ENCODE results near the gene EYS.
"Not testable (repeated sequence)": the region's sequence is repeated elsewhere in the genome, so short reads cannot be mapped to it uniquely, and the experiment has no call there.

The EYS gene

DNA sequence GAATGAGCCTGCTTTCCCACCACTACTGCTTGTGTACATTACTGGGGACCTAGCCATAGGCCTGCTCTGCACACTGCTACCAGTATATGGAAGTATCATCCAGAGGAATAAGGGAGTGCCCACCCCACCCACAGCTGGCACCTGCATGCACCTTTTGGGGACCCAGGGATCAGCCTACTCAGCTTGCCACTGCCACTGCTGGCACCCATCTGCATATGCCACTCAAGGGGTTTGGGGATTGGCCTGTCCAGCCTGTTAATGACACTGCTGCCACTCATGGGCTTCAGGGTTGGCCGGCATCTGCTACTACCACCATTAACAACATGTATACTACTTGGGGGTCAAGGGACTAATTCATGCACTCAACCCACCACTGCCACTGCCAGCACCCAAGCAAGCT lies 1239.4 kb downstream of the EYS start:
- H3K79me2 ChIP-seq (ENCODE audit: insufficient read depth, low read length) = no peaks in the 10 kb centered on the region
- TF ChIP-seq, protein P1, sequence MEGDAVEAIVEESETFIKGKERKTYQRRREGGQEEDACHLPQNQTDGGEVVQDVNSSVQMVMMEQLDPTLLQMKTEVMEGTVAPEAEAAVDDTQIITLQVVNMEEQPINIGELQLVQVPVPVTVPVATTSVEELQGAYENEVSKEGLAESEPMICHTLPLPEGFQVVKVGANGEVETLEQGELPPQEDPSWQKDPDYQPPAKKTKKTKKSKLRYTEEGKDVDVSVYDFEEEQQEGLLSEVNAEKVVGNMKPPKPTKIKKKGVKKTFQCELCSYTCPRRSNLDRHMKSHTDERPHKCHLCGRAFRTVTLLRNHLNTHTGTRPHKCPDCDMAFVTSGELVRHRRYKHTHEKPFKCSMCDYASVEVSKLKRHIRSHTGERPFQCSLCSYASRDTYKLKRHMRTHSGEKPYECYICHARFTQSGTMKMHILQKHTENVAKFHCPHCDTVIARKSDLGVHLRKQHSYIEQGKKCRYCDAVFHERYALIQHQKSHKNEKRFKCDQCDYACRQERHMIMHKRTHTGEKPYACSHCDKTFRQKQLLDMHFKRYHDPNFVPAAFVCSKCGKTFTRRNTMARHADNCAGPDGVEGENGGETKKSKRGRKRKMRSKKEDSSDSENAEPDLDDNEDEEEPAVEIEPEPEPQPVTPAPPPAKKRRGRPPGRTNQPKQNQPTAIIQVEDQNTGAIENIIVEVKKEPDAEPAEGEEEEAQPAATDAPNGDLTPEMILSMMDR (conservative IDR thresholded peaks at IDR 0.05; ENCODE audit: low read length) = no peak
- no peak for TF ChIP-seq EZH2phosphoT487 (IDR thresholded peaks at IDR 0.05; ENCODE audit: borderline replicate concordance)
- no peaks in the 10 kb centered on the region for H3K4me1 ChIP-seq (ENCODE audit: insufficient read depth, low read length, poor library complexity, severe bottlenecking)
- no peak overlapping the region for H3K9ac ChIP-seq (ENCODE audit: low read depth, low read length, poor library complexity, severe bottlenecking)
- no peak overlapping the region for H2AFZ ChIP-seq (ENCODE audit: low read length)
- no peaks in the 10 kb centered on the region for H3K27me3 ChIP-seq (ENCODE audit: insufficient read depth, low read length, poor library complexity, severe bottlenecking)
- no peak overlapping the region for H3K4me2 ChIP-seq (ENCODE audit: low read depth, low read length, poor library complexity, severe bottlenecking)
- no peaks in the 10 kb centered on the region for H3K9me3 ChIP-seq (ENCODE audit: insufficient read depth, low read depth, low read length)
- no peaks in the 10 kb centered on the region for H3K36me3 ChIP-seq (ENCODE audit: insufficient read depth, low read length)
- H3K9me2 ChIP-seq (replicated peaks; ENCODE audit: low read depth, low read length) = no peaks in the 10 kb centered on the region
- H4K20me1 ChIP-seq (ENCODE audit: insufficient read depth, low read length, poor library complexity, severe bottlenecking) = no peaks in the 10 kb centered on the region
- no peak overlapping the region for H3K4me3 ChIP-seq (ENCODE audit: low read length, poor library complexity, severe bottlenecking)
- H3F3A ChIP-seq (ENCODE audit: low read depth) = no peaks in the 10 kb centered on the region

DNA sequence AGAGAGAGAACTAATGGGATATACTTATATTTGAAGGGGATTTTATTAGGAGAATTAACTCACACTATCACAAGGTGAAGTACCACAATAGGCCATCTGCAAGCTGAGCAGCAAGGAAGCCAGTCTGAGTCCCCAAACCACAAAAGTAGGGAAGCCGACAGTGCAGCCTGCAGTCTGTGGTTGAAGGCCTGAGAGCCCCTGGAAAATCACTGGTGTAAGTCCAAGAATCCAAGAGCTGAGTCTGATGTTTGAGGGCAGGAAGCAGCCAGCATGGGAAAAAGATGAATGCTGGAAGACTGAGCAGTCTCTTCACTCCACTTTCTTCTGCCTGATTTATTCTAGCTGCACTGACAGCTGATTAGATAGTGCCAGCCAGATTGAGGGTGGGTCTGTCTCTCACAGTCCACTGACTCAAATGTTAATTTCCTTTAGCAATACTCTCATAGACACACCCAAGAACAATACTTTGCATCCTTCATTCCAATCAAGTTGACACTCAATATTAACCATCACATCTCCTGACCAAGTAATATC lies 1247.5 kb downstream of the EYS start:
- no peak overlapping the region for H2AFZ ChIP-seq (ENCODE audit: low read length)
- no peaks in the 10 kb centered on the region for H3K9me2 ChIP-seq (replicated peaks; ENCODE audit: low read depth, low read length)
- no peak overlapping the region for H3K4me2 ChIP-seq (ENCODE audit: low read depth, low read length, poor library complexity, severe bottlenecking)
- H4K20me1 ChIP-seq (ENCODE audit: insufficient read depth, low read length, poor library complexity, severe bottlenecking) = no peaks in the 10 kb centered on the region
- no peaks in the 10 kb centered on the region for H3K4me1 ChIP-seq (ENCODE audit: insufficient read depth, low read length, poor library complexity, severe bottlenecking)
- no peak overlapping the region for H3K4me3 ChIP-seq (ENCODE audit: low read length, poor library complexity, severe bottlenecking)
- no peak for TF ChIP-seq EZH2phosphoT487 (IDR thresholded peaks at IDR 0.05; ENCODE audit: borderline replicate concordance)
- TF ChIP-seq, protein P1 (conservative IDR thresholded peaks at IDR 0.05; ENCODE audit: low read length) = no peak
- no peak overlapping the region for H3K9ac ChIP-seq (ENCODE audit: low read depth, low read length, poor library complexity, severe bottlenecking)
- H3K27me3 ChIP-seq (ENCODE audit: insufficient read depth, low read length, poor library complexity, severe bottlenecking) = no peaks in the 10 kb centered on the region
- H3F3A ChIP-seq (ENCODE audit: low read depth) = no peaks in the 10 kb centered on the region
- no peaks in the 10 kb centered on the region for H3K79me2 ChIP-seq (ENCODE audit: insufficient read depth, low read length)
- no peaks in the 10 kb centered on the region for H3K9me3 ChIP-seq (ENCODE audit: insufficient read depth, low read depth, low read length)
- H3K36me3 ChIP-seq (ENCODE audit: insufficient read depth, low read length) = no peaks in the 10 kb centered on the region

DNA sequence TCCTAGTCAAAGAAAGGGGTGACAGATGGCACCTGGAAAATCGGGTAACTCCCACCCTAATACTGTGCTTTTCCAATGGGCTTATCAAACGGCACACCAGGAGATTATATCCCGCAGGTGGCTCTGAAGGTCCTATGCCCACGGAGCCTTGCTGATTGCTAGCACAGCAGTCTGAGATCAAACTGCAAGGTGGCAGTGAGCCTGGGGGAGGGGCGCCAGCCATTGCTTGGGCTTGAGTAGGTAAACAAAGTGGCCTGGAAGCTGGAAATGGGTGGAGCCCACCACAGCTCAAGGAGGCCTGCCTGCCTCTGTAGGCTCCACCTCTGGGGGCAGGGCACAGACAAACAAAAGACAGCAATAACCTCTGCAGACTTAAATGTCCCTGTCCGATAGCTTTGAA lies 1258.9 kb downstream of the EYS start:
- H3K9me3 ChIP-seq (ENCODE audit: insufficient read depth, low read depth, low read length); H3K36me3 ChIP-seq (ENCODE audit: insufficient read depth, low read length); H3F3A ChIP-seq (ENCODE audit: low read depth); H2AFZ ChIP-seq (ENCODE audit: low read length); H3K27me3 ChIP-seq (ENCODE audit: insufficient read depth, low read length, poor library complexity, severe bottlenecking); H3K9ac ChIP-seq (ENCODE audit: low read depth, low read length, poor library complexity, severe bottlenecking); H3K4me2 ChIP-seq (ENCODE audit: low read depth, low read length, poor library complexity, severe bottlenecking); H4K20me1 ChIP-seq (ENCODE audit: insufficient read depth, low read length, poor library complexity, severe bottlenecking); H3K4me3 ChIP-seq (ENCODE audit: low read length, poor library complexity, severe bottlenecking); H3K79me2 ChIP-seq (ENCODE audit: insufficient read depth, low read length); H3K9me2 ChIP-seq (replicated peaks; ENCODE audit: low read depth, low read length); H3K4me1 ChIP-seq (ENCODE audit: insufficient read depth, low read length, poor library complexity, severe bottlenecking): not testable (repeated sequence)

- H3F3A ChIP-seq (ENCODE audit: low read depth) = no peaks in the 10 kb centered on the region
- no peaks in the 10 kb centered on the region for H4K20me1 ChIP-seq (ENCODE audit: insufficient read depth, low read length, poor library complexity, severe bottlenecking)
- no peak overlapping the region for H3K4me2 ChIP-seq (ENCODE audit: low read depth, low read length, poor library complexity, severe bottlenecking)
- no peak overlapping the region for H3K4me3 ChIP-seq (ENCODE audit: low read length, poor library complexity, severe bottlenecking)
- H3K27me3 ChIP-seq (ENCODE audit: insufficient read depth, low read length, poor library complexity, severe bottlenecking) = no peaks in the 10 kb centered on the region
- no peaks in the 10 kb centered on the region for H3K9me2 ChIP-seq (replicated peaks; ENCODE audit: low read depth, low read length)
- H2AFZ ChIP-seq (ENCODE audit: low read length) = no peak overlapping the region
- no peak for TF ChIP-seq EZH2phosphoT487 (IDR thresholded peaks at IDR 0.05; ENCODE audit: borderline replicate concordance)
- TF ChIP-seq, protein P1 (conservative IDR thresholded peaks at IDR 0.05; ENCODE audit: low read length) = no peak
- no peaks in the 10 kb centered on the region for H3K9me3 ChIP-seq (ENCODE audit: insufficient read depth, low read depth, low read length)
- no peaks in the 10 kb centered on the region for H3K79me2 ChIP-seq (ENCODE audit: insufficient read depth, low read length)
- H3K36me3 ChIP-seq (ENCODE audit: insufficient read depth, low read length) = no peaks in the 10 kb centered on the region
- H3K9ac ChIP-seq (ENCODE audit: low read depth, low read length, poor library complexity, severe bottlenecking) = no peak overlapping the region
- no peaks in the 10 kb centered on the region for H3K4me1 ChIP-seq (ENCODE audit: insufficient read depth, low read length, poor library complexity, severe bottlenecking)
Observed at GRCh38 chr6:64445038-64445437, 1262.0 kb downstream of the EYS start.

All from Loucy (cell line).